GF-D8 (cell line): ENCODE measurements around the gene EEA1.
"Not testable (repeated sequence)": the region's sequence is repeated elsewhere in the genome, so short reads cannot be mapped to it uniquely, and the experiment has no call there.

Experiments used
- DNase-seq: peaks from one replicate; lab custom pipeline; 2025; lab: John Stamatoyannopoulos, UW

The EEA1 gene

GRCh38 chr12:92802906-92803305 lies 126.2 kb downstream of the EEA1 start:
- no peak for DNase-seq

GRCh38 chr12:92796650-92797049 lies 132.4 kb downstream of the EEA1 start:
- DNase-seq, result no peak

GRCh38 chr12:92794814-92795213 lies 134.3 kb downstream of the EEA1 start:
- no peak for DNase-seq

- DNase-seq, result not testable (repeated sequence)
These were observed 134.7 kb downstream of the EEA1 start for GRCh38 chr12:92794356-92794755.

DNA sequence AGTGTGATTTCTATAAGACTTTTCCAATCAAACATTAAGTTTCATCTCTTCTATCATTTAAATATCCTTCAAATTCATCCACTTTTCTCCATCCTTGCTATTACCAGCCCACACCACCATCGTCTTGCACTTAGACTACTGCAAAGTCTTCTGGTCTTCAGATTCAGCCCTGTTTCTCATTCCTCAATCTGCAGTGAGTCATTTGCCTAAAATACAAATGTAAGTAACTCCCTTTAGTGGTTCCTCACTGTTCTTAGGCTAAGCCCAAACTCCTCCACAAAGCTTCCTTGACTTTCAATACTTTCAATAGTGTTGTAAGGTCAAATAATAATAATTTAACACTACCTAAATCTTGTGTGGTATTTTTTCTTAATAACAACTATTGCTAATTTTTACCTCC lies 143.1 kb downstream of the EEA1 start:
- no peak for DNase-seq

DNA sequence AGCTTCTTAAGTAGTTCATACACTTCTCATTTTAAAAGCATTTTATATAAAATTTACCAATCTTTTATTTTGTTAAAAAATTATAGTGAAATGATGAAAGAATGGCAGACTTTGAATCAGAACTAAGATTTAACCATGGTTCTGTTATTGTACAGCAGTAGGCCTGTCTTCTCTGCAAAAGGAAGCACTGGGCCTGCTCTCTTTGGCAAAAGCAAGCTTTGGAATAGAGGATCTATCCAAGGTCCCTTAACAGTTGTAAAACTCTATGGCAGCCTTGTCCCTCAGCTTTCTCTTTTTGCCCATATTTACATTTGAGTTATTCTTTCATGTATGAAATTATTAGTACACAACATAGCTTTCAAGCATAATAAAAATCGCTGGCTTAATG lies 143.5 kb downstream of the EEA1 start:
- DNase-seq, result no peak

DNA sequence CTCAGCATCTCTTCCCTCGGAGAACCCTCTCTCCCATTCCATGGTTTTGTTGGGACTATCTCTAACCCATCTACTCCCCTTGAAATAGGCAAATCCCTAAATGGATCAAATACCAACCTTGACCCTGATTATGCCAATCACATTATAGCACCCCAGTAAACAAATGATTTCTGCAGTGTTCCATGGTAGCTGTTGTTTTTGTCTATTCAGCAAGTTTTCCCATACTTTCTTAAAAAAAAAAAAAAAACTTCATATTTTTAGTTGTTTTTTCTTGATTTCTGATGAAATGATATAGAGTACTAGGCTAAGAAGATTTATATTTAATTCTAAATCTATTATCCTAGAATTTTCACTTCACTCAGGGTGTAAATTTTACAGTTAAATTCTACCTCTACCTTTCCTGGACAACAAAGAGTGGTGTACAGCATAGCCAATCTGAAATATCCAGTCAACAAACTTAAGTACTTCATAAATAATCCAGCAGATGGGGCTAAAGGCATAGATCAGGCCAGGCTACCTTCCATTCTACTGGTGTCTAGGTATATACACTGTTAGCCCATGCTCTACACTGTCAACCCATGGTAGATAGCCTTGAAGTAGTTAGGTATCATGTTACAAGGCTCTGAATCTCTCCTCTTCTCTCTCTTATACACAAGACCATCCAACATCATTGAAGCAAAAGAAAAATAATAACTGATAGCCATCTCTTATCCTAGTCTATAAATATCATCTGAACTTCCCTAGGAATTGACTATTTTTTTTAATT lies 144.1 kb downstream of the EEA1 start:
- DNase-seq, result peak; percentile 60

DNA sequence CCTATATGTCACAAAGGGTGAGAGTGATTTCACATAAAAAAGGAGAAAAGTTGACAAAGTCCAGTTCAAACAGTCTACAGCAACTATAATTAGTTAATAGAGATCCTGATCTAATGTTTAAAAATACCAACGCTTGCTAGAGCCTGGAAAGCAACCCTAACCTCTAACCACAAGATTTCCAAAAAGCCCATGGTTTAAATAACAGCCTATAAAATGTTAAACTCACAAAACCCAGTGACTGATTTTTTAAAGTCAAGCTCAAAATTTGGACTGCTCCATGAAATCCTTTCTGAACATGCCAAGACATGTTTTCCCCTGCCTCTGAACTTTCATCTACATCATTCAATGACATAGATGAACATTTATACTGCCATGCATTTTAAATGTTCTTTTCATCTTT lies 144.7 kb downstream of the EEA1 start:
- DNase-seq, result no peak

DNA sequence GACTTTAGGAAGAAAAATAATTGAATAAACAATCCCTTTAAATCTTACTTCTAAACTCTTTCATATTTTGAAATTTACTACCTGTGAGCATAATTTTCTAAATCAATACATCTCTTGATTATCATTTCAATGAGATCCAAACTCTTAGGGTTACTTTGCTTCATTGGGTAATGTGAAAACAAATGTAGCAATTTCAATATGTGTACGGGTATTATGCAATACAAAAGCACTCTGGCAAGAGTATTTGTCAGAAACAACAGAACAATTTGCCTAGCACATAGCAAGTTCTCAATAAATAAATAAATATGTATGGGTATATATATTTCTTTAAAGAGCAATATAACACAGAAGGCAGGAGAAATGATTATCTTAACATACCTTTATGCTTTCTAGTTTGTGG lies 149.2 kb downstream of the EEA1 start:
- DNase-seq, result no peak

- DNase-seq, result no peak
These were observed 150.6 kb downstream of the EEA1 start for GRCh38 chr12:92778525-92778924.

DNA sequence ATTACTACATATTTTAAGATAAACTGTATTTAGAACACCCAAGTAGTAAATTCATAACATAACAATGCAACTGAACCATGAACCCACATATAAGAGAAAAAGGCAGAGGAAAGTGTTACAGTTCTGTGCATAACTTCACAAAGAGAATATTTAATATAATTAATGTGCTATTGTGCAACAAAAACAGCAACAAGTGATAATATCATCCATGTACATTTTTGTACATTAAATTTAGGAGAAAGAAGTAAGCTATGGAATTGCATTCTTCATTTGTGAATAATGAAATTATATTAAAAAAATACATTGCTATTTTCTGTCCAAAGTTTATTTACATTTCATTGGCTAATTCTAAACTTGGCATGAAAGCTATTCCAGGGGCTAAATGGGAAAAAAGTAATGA lies 153.7 kb downstream of the EEA1 start:
- no peak for DNase-seq

DNA sequence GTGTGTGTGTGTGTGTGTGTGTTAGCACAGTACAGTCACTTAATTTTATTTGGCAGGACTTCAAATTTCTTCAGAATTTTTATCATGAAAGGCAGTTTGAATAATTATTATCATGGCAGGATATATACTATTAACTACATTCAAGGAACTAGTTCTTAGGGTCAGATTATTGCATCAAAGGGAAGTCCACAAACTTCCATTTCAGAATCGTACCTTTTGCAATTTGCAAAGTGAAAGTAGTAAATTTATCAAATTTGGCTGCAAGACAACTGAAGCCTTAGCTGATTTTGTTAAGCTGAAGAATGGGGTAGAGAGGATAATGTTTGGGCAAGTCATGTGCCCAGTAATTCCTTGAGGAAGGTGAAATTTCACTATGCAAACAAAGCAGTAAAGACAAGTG lies 158.1 kb downstream of the EEA1 start:
- DNase-seq, result peak; percentile 45

DNA sequence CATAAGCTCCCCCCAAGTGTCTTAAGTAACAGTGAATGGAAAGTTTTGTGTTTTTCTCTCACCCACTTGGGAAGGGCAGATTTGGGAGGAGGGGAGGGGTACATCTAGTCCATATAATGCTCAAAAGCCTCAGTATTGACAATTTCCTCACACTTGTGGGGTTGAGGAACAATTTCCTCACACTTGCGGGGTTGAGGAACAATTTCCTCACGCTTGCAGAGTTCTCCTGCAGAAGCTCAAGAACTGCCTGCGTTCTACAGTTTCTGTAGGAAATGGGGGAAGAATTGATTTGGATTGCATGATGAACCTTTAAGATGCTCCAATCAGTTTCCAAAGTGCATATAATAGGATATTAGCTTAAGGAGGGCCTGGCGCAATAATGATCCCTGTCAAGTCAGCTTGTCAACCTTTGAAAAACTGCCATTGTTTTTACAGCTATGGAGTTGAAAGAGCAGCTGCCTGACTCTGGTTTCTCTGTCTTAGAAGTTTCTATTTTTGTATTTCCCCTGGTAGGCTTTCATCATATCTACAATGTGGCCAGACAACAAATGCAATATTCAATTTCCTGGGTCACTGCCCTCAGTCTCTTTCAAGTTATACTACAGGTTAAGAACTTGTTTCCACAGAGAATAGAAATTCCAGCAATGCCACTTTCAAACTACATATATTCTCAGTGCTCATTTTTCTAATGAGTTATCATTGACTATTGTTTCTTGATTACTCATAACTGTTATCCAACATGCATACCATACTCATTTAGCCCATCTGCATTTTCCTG lies 159.8 kb downstream of the EEA1 start:
- DNase-seq, result peak; percentile 90

GRCh38 chr12:92765871-92766270 lies 163.2 kb downstream of the EEA1 start:
- DNase-seq, result no peak

GRCh38 chr12:92764831-92765230 lies 164.3 kb downstream of the EEA1 start:
- no peak for DNase-seq

DNA sequence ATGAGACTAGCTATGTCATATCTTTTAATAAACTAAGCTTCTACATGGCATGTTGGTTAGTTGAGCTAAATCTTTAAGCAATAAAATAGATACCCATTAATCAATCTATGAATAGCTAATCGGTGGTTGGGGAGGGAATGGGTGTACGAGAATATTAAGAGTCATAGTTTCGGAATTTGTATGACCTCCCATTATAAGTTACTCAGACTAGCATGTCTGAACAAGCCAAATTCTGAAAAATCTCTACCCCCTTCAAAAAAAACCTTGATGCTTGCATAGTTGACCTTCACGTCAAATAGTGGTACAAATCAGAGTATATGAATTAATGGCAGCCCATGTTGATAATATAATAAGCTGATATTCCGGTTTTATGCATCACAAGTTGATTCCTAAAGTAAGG lies 166.3 kb downstream of the EEA1 start:
- DNase-seq, result no peak

GRCh38 chr12:92759634-92760268 lies 169.3 kb downstream of the EEA1 start:
- no peak for DNase-seq

- DNase-seq, result no peak
These were observed 171.4 kb downstream of the EEA1 start for GRCh38 chr12:92757597-92758121.

DNA sequence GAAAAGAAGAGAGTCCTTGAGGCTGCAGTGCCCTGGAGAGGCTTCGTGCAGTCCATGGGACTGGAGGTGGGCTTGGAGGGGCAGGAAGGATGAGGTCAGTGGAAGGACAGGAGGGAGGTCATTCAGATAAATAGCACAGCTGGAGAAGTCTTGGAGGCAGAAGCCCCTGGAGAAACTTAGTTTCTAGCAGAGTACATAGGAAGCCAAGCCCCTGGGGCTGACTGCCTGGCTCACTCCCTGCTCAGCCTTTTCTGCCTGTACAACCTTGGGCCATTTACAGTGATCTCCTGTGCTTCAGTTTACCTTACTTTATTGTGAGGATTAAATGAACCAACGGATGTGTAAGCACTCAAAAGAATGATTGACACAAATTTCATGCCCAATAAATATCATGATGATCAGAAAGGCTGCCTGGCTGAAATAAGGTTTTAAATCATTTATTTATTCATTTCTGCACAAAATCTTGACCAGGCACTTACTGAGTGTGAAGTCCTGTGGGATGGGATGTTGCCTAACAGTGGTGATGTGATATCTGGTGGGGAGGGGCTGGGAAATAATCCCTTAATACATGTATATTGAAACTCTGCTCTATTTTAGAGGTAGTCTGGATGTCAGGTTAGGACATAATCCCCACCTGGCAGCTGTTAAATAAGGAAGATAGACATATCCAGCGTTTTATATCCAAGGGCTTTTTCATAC lies 172.0 kb downstream of the EEA1 start:
- no peak for DNase-seq

DNA sequence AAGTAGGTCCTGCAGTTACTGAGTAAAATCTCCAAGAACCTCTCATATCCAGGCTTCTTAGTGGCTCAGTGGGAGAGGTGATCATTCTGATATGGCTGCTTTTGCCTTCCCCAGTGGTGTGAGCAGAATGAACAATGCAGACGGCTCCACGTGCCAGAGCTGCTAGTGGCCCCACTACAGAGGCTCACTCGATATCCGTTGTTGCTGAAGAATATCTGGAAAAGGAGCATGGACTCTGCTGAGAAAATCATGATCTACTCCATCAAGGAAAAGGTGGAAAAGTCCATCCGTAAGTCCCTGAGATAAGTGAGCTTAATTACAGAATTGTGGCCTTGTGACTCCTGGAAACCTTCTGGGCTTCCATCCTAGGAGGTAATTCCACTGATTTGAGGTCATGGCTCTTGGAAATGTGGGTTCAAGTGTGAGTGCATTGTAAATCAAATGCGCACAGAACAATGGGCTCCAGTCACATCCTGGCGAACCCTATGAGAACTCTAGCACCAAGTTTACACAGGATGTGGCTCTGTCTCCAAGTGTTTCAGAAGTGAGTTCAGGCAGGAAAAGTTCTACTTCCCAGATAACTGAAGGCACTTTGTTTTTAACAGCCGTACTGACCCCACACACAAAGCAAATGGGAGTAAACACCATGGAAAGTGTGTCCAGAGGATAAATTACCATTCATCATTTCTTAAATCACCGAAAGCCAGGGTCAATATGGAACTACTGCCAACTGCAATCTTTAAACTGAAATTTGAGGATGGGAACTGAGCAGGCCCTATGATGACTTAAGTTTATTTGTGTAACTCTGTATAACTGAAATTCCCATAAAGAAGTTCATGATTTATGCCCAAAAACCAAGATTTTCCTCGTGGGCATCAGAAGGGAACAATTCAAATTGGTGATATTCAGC lies 174.9 kb downstream of the EEA1 start:
- DNase-seq, result no peak

- DNase-seq, result not testable (repeated sequence)
These were observed 179.4 kb downstream of the EEA1 start for GRCh38 chr12:92749691-92750090.
